Measurements from ENCODE around the gene CYP2A6.

DNA sequence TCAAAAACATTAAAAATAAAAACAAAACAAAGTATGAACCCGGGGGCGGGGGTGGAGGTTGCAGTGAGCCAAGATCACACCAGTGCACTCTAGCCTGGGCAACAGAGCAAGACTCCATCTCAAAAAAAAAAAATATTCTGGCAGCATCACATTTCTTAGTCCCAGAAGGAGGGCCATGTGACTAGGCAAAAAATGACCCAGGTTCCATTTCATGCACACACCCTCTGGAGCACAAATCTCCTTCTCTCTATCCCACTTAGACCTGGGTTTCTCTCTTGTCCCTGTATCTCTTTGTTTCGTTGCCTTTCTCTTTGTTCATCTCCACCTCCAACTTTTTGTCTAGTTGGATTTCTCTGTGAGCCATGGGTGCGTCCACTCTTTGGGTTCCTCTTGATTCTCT lies 37.9 kb upstream of the CYP2A6 start:
- TF ChIP-seq, protein P1, sequence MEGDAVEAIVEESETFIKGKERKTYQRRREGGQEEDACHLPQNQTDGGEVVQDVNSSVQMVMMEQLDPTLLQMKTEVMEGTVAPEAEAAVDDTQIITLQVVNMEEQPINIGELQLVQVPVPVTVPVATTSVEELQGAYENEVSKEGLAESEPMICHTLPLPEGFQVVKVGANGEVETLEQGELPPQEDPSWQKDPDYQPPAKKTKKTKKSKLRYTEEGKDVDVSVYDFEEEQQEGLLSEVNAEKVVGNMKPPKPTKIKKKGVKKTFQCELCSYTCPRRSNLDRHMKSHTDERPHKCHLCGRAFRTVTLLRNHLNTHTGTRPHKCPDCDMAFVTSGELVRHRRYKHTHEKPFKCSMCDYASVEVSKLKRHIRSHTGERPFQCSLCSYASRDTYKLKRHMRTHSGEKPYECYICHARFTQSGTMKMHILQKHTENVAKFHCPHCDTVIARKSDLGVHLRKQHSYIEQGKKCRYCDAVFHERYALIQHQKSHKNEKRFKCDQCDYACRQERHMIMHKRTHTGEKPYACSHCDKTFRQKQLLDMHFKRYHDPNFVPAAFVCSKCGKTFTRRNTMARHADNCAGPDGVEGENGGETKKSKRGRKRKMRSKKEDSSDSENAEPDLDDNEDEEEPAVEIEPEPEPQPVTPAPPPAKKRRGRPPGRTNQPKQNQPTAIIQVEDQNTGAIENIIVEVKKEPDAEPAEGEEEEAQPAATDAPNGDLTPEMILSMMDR (IDR thresholded peaks at IDR 0.05) = no peak
- no peak for TF ChIP-seq POLR2A (IDR thresholded peaks at IDR 0.05)

Measured in adrenal gland (tissue), 5 donors.